ENCODE data around the gene ANKRD29. TPM values are rescaled to one million over a fixed set of nuclear protein-coding genes. Genes with fewer than 3 reads are reported as not detected.

Gene ANKRD29
- total RNA-seq, 4 donors from 2014 or later: 0.99 to 4.4 (median 1.8) TPM

GRCh38 chr18:23701544-23702064 is 38.9 kb upstream of the ANKRD29 start:
- intact Hi-C loops (cut with DNase I; ENCODE audit: low total_unique reads): loop anchor here (5.0 to 10.0 kb wide), 2 partner anchors 79 to 187 kb away; no protein-coding TSS in a partner anchor
- WGBS, 2 donors: 89 to 93% methylated on average over 8 of the region's 8 CpGs
- H3K4me3 ChIP-seq (ENCODE audit: low read depth, poor library complexity, severe bottlenecking): no peak overlapping the region
- TF ChIP-seq CTCF (IDR thresholded peaks at IDR 0.05) (no peak), POLR2A (IDR thresholded peaks at IDR 0.05) (no peak)
- no peak for DNase-seq (ENCODE audit: low spot score in 2 of 2)

- TF ChIP-seq POLR2A (IDR thresholded peaks at IDR 0.05) (no peak), CTCF (IDR thresholded peaks at IDR 0.05) (no peak)
- 50 to 99% methylated on average over 2 of the region's 2 CpGs for WGBS, 2 donors
- intact Hi-C loops (cut with DNase I; ENCODE audit: low total_unique reads): loop anchor here (5.0 to 10.0 kb wide), 2 partner anchors 79 to 186 kb away; no protein-coding TSS in a partner anchor
- H3K4me3 ChIP-seq (ENCODE audit: low read depth, poor library complexity, severe bottlenecking): no peak overlapping the region
- no peak for DNase-seq (ENCODE audit: low spot score in 2 of 2)
These were observed 38.3 kb upstream of the ANKRD29 start for GRCh38 chr18:23701017-23701416.

- no peak for DNase-seq (ENCODE audit: low spot score in 2 of 2)
- TF ChIP-seq CTCF (IDR thresholded peaks at IDR 0.05) (no peak), POLR2A (IDR thresholded peaks at IDR 0.05) (no peak)
These were observed 32.1 kb upstream of the ANKRD29 start for GRCh38 chr18:23694637-23695430.

GRCh38 chr18:23693846-23694245 is 31.1 kb upstream of the ANKRD29 start:
- H3K4me3 ChIP-seq (ENCODE audit: low read depth, poor library complexity, severe bottlenecking): no peak overlapping the region
- no peak for TF ChIP-seq CTCF (IDR thresholded peaks at IDR 0.05)
- TF ChIP-seq POLR2A (IDR thresholded peaks at IDR 0.05): no peak
- WGBS, 2 donors: 74 to 85% methylated on average over 2 of the region's 2 CpGs
- intact Hi-C loops (cut with DNase I; ENCODE audit: low total_unique reads): no loop called here
- no peak for DNase-seq (ENCODE audit: low spot score in 2 of 2)

More at GRCh38 chr18:23694637-23695430, 32.1 kb upstream of the ANKRD29 start:
- intact Hi-C loops (cut with DNase I; ENCODE audit: low total_unique reads): no loop called here
- 68 to 72% methylated on average over 4 of the region's 4 CpGs for WGBS, 2 donors
- no peak overlapping the region for H3K4me3 ChIP-seq (ENCODE audit: low read depth, poor library complexity, severe bottlenecking)

- TF ChIP-seq POLR2A (IDR thresholded peaks at IDR 0.05) (no peak), CTCF (IDR thresholded peaks at IDR 0.05) (no peak)
- intact Hi-C loops (cut with DNase I; ENCODE audit: low total_unique reads): no loop called here
- H3K4me3 ChIP-seq (ENCODE audit: low read depth, poor library complexity, severe bottlenecking): no peak overlapping the region
- WGBS, 2 donors: 43 to 52% methylated on average over 21 of the region's 21 CpGs
- no peak for DNase-seq (ENCODE audit: low spot score in 2 of 2)
These were observed 27.9 kb upstream of the ANKRD29 start for GRCh38 chr18:23690505-23691068.
